ENCODE data around the gene NUDT13.

The NUDT13 gene

DNA sequence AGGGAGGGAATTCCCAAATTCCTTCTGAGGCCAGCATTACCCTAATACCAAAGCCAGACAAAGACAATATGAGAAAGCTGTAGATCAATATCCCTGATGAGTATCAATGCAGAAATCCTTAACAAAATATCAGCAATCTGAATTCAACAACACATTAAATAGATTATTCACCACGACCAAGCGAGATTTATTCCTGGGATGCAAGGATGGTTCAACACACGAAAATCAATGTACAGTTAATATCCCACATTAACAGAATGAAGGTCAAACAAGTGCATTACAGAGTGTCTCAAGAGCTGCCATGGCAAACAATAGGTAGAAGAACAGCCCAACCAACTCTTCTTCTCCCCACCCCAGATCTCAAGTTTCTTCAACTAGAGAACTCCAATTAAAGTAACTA lies 51.4 kb downstream of the NUDT13 start:
- TF ChIP-seq SUZ12 (IDR thresholded peaks at IDR 0.05; ENCODE audit: extremely low read depth, insufficient read depth, insufficient read length) (no peak), ZNF274 (IDR thresholded peaks at IDR 0.05; ENCODE audit: low read depth, low read length) (no peak), YY1 (IDR thresholded peaks at IDR 0.05; ENCODE audit: insufficient read depth, insufficient read length) (no peak)
- DNase-seq (ENCODE audit: low read depth, low spot score) = no peak
- Histone ChIP-seq H3K9me3 (ENCODE audit: insufficient read depth, low read length) (no peaks in the 10 kb centered on the region), H3K4me3 (ENCODE audit: insufficient read length, low read depth) (no peak overlapping the region), H3K27me3 (ENCODE audit: insufficient read depth, insufficient read length) (no peaks in the 10 kb centered on the region), H3K9ac (ENCODE audit: insufficient read length, low read depth) (no peak overlapping the region), H3K4me1 (ENCODE audit: insufficient read depth, insufficient read length) (peaks cover 2% of the 10 kb centered on the region), H3K36me3 (ENCODE audit: insufficient read depth, insufficient read length, low read length) (peaks cover 39% of the 10 kb centered on the region)

GRCh38 chr10:73163096-73163495 lies 52.8 kb downstream of the NUDT13 start:
- Histone ChIP-seq H3K4me3 (ENCODE audit: insufficient read length, low read depth) (no peak overlapping the region), H3K36me3 (ENCODE audit: insufficient read depth, insufficient read length, low read length) (peaks cover 32% of the 10 kb centered on the region), H3K4me1 (ENCODE audit: insufficient read depth, insufficient read length) (peaks cover 2% of the 10 kb centered on the region), H3K9ac (ENCODE audit: insufficient read length, low read depth) (no peak overlapping the region), H3K9me3 (ENCODE audit: insufficient read depth, low read length) (no peaks in the 10 kb centered on the region), H3K27me3 (ENCODE audit: insufficient read depth, insufficient read length) (no peaks in the 10 kb centered on the region)
- no peak for TF ChIP-seq ZNF274 (IDR thresholded peaks at IDR 0.05; ENCODE audit: low read depth, low read length)
- no peak for TF ChIP-seq YY1 (IDR thresholded peaks at IDR 0.05; ENCODE audit: insufficient read depth, insufficient read length)
- no peak for TF ChIP-seq SUZ12 (IDR thresholded peaks at IDR 0.05; ENCODE audit: extremely low read depth, insufficient read depth, insufficient read length)
- DNase-seq (ENCODE audit: low read depth, low spot score) = no peak

GRCh38 chr10:73166972-73167371 lies 56.7 kb downstream of the NUDT13 start:
- no peaks in the 10 kb centered on the region for H3K27me3 ChIP-seq (ENCODE audit: insufficient read depth, insufficient read length)
- peaks cover 20% of the 10 kb centered on the region for H3K36me3 ChIP-seq (ENCODE audit: insufficient read depth, insufficient read length, low read length)
- no peaks in the 10 kb centered on the region for H3K9me3 ChIP-seq (ENCODE audit: insufficient read depth, low read length)
- peak overlapping the region; percentile 96 for H3K4me3 ChIP-seq (ENCODE audit: insufficient read length, low read depth)
- peaks cover 2% of the 10 kb centered on the region for H3K4me1 ChIP-seq (ENCODE audit: insufficient read depth, insufficient read length)
- peak overlapping the region; percentile 99 for H3K9ac ChIP-seq (ENCODE audit: insufficient read length, low read depth)
- DNase-seq (ENCODE audit: low read depth, low spot score) = no peak
- TF ChIP-seq ZNF274 (IDR thresholded peaks at IDR 0.05; ENCODE audit: low read depth, low read length) (no peak), SUZ12 (IDR thresholded peaks at IDR 0.05; ENCODE audit: extremely low read depth, insufficient read depth, insufficient read length) (no peak), YY1 (IDR thresholded peaks at IDR 0.05; ENCODE audit: insufficient read depth, insufficient read length) (no peak)

GRCh38 chr10:73167458-73167782 lies 57.2 kb downstream of the NUDT13 start:
- peaks cover 2% of the 10 kb centered on the region for H3K4me1 ChIP-seq (ENCODE audit: insufficient read depth, insufficient read length)
- H3K9me3 ChIP-seq (ENCODE audit: insufficient read depth, low read length) = no peaks in the 10 kb centered on the region
- no peak for DNase-seq (ENCODE audit: low read depth, low spot score)
- peaks cover 20% of the 10 kb centered on the region for H3K36me3 ChIP-seq (ENCODE audit: insufficient read depth, insufficient read length, low read length)
- peak overlapping the region; percentile 99 for H3K9ac ChIP-seq (ENCODE audit: insufficient read length, low read depth)
- TF ChIP-seq SUZ12 (IDR thresholded peaks at IDR 0.05; ENCODE audit: extremely low read depth, insufficient read depth, insufficient read length) (no peak), ZNF274 (IDR thresholded peaks at IDR 0.05; ENCODE audit: low read depth, low read length) (no peak), YY1 (IDR thresholded peaks at IDR 0.05; ENCODE audit: insufficient read depth, insufficient read length) (no peak)
- H3K27me3 ChIP-seq (ENCODE audit: insufficient read depth, insufficient read length) = no peaks in the 10 kb centered on the region
- peak overlapping the region; percentile 96 for H3K4me3 ChIP-seq (ENCODE audit: insufficient read length, low read depth)

DNA sequence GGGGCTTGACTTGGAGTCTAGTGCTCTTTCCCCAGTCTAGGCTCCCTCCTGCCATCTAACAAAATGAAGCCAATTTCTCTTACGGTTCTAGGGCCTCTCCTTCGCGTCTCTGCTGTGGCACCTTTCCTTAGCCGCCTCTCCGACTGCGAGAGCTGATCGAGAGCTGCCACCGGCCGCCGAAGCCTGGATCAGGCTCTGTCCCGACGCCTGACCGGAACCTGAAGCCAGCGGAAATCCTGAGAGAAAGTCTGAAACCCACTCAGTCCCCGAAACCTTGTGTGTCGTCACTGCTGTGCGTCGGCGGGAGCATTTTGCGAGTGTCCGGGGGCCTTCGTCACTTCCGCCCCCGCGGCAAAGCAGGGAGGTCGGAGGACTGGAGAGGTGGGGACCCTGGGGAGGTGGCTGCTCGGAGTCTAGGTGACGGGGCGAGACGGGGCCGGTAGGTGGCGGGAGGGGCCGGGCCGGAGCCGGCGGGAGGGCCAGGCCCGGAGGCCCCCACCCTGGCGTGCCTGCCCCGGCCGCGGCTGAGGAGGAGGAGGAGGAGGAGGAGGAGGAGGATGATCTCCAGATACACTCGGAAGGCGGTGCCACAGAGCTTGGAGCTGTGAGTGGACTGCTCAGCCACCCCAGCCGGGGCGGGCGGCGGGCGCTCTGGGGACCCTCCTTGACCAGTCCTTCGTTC lies 57.7 kb downstream of the NUDT13 start, which contains the start of the genes ECD and FAM149B1:
ECD (minus strand) TSS at position 226 of the 682 bp plus-strand sequence. CDS start 4,071 bp downstream, outside the sequence.
FAM149B1 (plus strand) TSS at position 337 of the 682 bp plus-strand sequence; CDS start at position 558, 221 bp downstream.
- DNase-seq (ENCODE audit: low read depth, low spot score) = peak; percentile 72
- no peak for TF ChIP-seq ZNF274 (IDR thresholded peaks at IDR 0.05; ENCODE audit: low read depth, low read length)
- H3K36me3 ChIP-seq (ENCODE audit: insufficient read depth, insufficient read length, low read length) = peaks cover 15% of the 10 kb centered on the region
- H3K4me3 ChIP-seq (ENCODE audit: insufficient read length, low read depth) = peak within 1 kb of the TSS; percentile 96
- H3K4me1 ChIP-seq (ENCODE audit: insufficient read depth, insufficient read length) = no peaks in the 10 kb centered on the region
- H3K27me3 ChIP-seq (ENCODE audit: insufficient read depth, insufficient read length) = no peaks in the 10 kb centered on the region
- peak within 1 kb of the TSS; percentile 99 for H3K9ac ChIP-seq (ENCODE audit: insufficient read length, low read depth)
- H3K9me3 ChIP-seq (ENCODE audit: insufficient read depth, low read length) = no peaks in the 10 kb centered on the region

GRCh38 chr10:73168465-73168803 lies 58.2 kb downstream of the NUDT13 start:
- peak overlapping the region; percentile 96 for H3K4me3 ChIP-seq (ENCODE audit: insufficient read length, low read depth)
- no peaks in the 10 kb centered on the region for H3K4me1 ChIP-seq (ENCODE audit: insufficient read depth, insufficient read length)
- no peaks in the 10 kb centered on the region for H3K27me3 ChIP-seq (ENCODE audit: insufficient read depth, insufficient read length)
- peaks cover 9% of the 10 kb centered on the region for H3K36me3 ChIP-seq (ENCODE audit: insufficient read depth, insufficient read length, low read length)
- DNase-seq (ENCODE audit: low read depth, low spot score) = peak; percentile 23
- TF ChIP-seq ZNF274 (IDR thresholded peaks at IDR 0.05; ENCODE audit: low read depth, low read length) (no peak), YY1 (IDR thresholded peaks at IDR 0.05; ENCODE audit: insufficient read depth, insufficient read length) (no peak), SUZ12 (IDR thresholded peaks at IDR 0.05; ENCODE audit: extremely low read depth, insufficient read depth, insufficient read length) (no peak)
- no peaks in the 10 kb centered on the region for H3K9me3 ChIP-seq (ENCODE audit: insufficient read depth, low read length)
- H3K9ac ChIP-seq (ENCODE audit: insufficient read length, low read depth) = peak overlapping the region; percentile 99

DNA sequence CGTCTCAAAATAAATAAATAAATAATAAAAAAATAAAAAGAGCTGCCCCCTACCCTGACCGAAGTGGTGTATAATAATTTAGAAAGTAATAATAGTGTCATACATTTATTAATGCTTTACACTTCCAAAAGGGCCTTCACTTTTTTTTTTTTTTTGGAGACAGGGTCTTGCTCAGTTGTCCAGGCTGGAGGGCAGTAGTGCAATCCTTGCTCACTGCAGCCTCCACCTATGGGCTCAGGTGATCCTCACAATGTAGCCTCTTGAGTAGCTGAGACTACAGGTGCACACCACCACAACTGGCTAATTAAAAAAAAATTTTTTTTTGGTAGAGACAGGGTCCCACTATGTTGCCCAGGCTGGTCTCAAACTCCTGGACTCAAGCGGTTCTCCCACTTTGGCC lies 59.1 kb downstream of the NUDT13 start:
- H3K9me3 ChIP-seq (ENCODE audit: insufficient read depth, low read length) = no peaks in the 10 kb centered on the region
- H3K4me1 ChIP-seq (ENCODE audit: insufficient read depth, insufficient read length) = no peaks in the 10 kb centered on the region
- no peaks in the 10 kb centered on the region for H3K27me3 ChIP-seq (ENCODE audit: insufficient read depth, insufficient read length)
- no peak overlapping the region for H3K9ac ChIP-seq (ENCODE audit: insufficient read length, low read depth)
- TF ChIP-seq YY1 (IDR thresholded peaks at IDR 0.05; ENCODE audit: insufficient read depth, insufficient read length) = no peak
- no peak for TF ChIP-seq ZNF274 (IDR thresholded peaks at IDR 0.05; ENCODE audit: low read depth, low read length)
- TF ChIP-seq SUZ12 (IDR thresholded peaks at IDR 0.05; ENCODE audit: extremely low read depth, insufficient read depth, insufficient read length) = no peak
- no peak overlapping the region for H3K4me3 ChIP-seq (ENCODE audit: insufficient read length, low read depth)
- peaks cover 5% of the 10 kb centered on the region for H3K36me3 ChIP-seq (ENCODE audit: insufficient read depth, insufficient read length, low read length)
- DNase-seq (ENCODE audit: low read depth, low spot score) = no peak

Measured in NT2/D1 (cell line).